ENCODE measurements around the gene SPINT3.

Gene SPINT3

GRCh38 chr20:45527294-45527693 is 11.9 kb upstream of the SPINT3 start:
- Histone ChIP-seq H3K9me3 (replicated peaks; ENCODE audit: low read length) (no peaks in the 10 kb centered on the region), H3K4me2 (ENCODE audit: low read length) (no peak overlapping the region), H3K4me3 (ENCODE audit: low read length) (no peak overlapping the region), H3K27me3 (ENCODE audit: control insufficient read depth, insufficient read depth, low read length) (peaks cover 27% of the 10 kb centered on the region), H3K36me3 (ENCODE audit: insufficient read depth, low read length) (no peaks in the 10 kb centered on the region), H3K9ac (ENCODE audit: low read depth, low read length) (no peak overlapping the region), H3K4me1 (ENCODE audit: control insufficient read depth, insufficient read depth, low read length) (no peaks in the 10 kb centered on the region)

GRCh38 chr20:45523821-45524220 is 8.4 kb upstream of the SPINT3 start:
- Histone ChIP-seq H3K9me3 (replicated peaks; ENCODE audit: low read length) (no peaks in the 10 kb centered on the region), H3K4me1 (ENCODE audit: control insufficient read depth, insufficient read depth, low read length) (no peaks in the 10 kb centered on the region), H3K4me3 (ENCODE audit: low read length) (no peak overlapping the region), H3K36me3 (ENCODE audit: insufficient read depth, low read length) (no peaks in the 10 kb centered on the region), H3K27me3 (ENCODE audit: control insufficient read depth, insufficient read depth, low read length) (peaks cover 36% of the 10 kb centered on the region), H3K4me2 (ENCODE audit: low read length) (no peak overlapping the region), H3K9ac (ENCODE audit: low read depth, low read length) (no peak overlapping the region)

DNA sequence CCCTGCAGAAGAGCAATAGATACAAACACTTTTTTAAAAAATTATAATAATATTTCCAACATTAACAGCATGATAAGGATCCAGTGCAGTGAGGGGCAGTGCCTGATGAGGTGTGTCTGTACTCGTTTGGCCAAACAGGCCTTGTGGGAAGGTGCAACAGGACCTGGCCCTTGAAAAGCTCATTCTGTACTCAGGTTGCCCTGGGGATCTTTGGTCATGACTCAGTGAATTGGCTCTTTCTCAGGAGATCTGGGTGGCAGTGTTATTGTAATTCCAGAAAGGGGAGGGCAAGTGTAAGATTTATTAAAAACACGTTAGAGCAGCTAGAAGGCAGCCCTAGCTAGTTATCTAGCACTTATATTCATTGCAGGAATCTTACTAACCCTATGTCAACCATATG is 2.9 kb upstream of the SPINT3 start:
- Histone ChIP-seq H3K4me1 (ENCODE audit: control insufficient read depth, insufficient read depth, low read length) (no peaks in the 10 kb centered on the region), H3K9ac (ENCODE audit: low read depth, low read length) (no peak overlapping the region), H3K27me3 (ENCODE audit: control insufficient read depth, insufficient read depth, low read length) (peaks cover 32% of the 10 kb centered on the region), H3K9me3 (replicated peaks; ENCODE audit: low read length) (no peaks in the 10 kb centered on the region), H3K4me2 (ENCODE audit: low read length) (no peak overlapping the region), H3K36me3 (ENCODE audit: insufficient read depth, low read length) (no peaks in the 10 kb centered on the region), H3K4me3 (ENCODE audit: low read length) (no peak overlapping the region)

DNA sequence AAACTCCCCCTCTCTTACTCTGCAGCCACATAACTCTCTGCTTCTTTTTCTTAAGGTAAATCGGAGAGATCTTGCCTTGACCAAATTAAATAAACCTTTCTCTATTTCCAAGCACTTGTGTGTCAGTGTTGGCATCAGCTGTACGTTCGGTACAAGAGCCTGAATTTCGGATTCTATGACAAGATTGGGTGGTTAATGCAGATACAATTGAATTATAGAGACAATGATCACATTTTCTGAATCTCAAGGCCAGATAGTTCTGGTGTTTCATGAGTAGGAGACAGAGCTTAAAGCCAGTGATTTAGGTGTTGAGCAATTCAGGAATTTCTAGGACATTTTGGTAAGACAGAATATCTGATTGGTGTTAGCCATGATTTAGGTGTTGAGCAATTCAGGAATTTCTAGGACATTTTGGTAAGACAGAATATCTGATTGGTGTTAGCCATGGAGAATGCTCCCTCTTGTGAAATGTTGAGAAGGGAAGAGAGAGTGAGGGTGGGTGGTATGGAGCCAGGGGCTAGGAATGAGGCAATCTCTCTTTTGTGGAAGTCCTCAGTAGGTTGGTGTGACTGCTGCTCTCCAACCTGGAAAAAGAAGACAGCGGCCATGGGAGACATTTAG is 5.1 kb downstream of the SPINT3 start:
- Histone ChIP-seq H3K27me3 (ENCODE audit: control insufficient read depth, insufficient read depth, low read length) (peaks cover 38% of the 10 kb centered on the region), H3K36me3 (ENCODE audit: insufficient read depth, low read length) (no peaks in the 10 kb centered on the region), H3K9ac (ENCODE audit: low read depth, low read length) (no peak overlapping the region), H3K4me2 (ENCODE audit: low read length) (no peak overlapping the region), H3K9me3 (replicated peaks; ENCODE audit: low read length) (no peaks in the 10 kb centered on the region), H3K4me1 (ENCODE audit: control insufficient read depth, insufficient read depth, low read length) (no peaks in the 10 kb centered on the region), H3K4me3 (ENCODE audit: low read length) (no peak overlapping the region)

- H3K4me2 ChIP-seq (ENCODE audit: low read length): no peak overlapping the region
- H3K9ac ChIP-seq (ENCODE audit: low read depth, low read length): no peak overlapping the region
- H3K4me1 ChIP-seq (ENCODE audit: control insufficient read depth, insufficient read depth, low read length): no peaks in the 10 kb centered on the region
- no peaks in the 10 kb centered on the region for H3K36me3 ChIP-seq (ENCODE audit: insufficient read depth, low read length)
- peaks cover 38% of the 10 kb centered on the region for H3K27me3 ChIP-seq (ENCODE audit: control insufficient read depth, insufficient read depth, low read length)
- H3K4me3 ChIP-seq (ENCODE audit: low read length): no peak overlapping the region
- H3K9me3 ChIP-seq (replicated peaks; ENCODE audit: low read length): no peaks in the 10 kb centered on the region
These were observed 6.3 kb downstream of the SPINT3 start for GRCh38 chr20:45509091-45509490.

DNA sequence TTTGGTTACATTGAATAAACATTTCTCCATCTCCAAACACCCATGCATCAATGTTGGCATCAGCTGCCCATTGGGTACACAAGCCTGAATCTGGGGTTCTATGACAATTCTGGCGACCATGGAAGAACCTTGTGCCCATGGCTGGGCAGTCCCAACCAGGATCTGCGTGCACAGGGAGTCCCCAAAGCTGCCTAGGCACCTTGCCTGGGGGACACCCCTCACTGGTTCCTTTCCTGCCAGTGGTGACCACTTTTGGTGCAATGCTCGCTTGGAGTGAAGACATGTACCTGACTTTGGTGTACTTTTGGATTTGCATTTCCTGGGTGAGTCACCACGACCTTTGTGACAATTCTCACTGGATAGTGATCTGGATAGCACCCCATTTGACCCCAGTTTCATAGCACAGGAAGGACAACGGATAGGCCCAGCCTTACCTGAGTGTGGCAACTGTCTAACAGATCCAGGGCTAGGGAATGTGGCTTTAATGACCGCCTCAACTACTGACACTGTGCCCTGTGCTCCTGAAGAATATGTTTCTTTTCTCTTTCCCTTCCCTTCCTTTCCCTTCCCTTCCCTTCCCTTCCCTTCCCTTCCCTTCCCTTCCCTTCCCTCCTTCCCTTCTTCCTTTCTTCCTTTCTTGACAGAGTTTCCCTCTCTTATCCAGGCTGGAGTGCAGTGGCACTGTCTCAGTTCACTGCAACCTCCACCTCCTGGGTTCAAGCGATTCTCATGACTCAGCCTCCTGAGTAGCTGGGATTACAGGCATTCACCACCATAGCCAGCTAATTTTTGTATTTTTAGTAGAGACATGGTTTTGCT is 7.1 kb downstream of the SPINT3 start:
- H3K9ac ChIP-seq (ENCODE audit: low read depth, low read length): no peak overlapping the region
- H3K9me3 ChIP-seq (replicated peaks; ENCODE audit: low read length): no peaks in the 10 kb centered on the region
- H3K36me3 ChIP-seq (ENCODE audit: insufficient read depth, low read length): no peaks in the 10 kb centered on the region
- H3K4me3 ChIP-seq (ENCODE audit: low read length): no peak overlapping the region
- H3K27me3 ChIP-seq (ENCODE audit: control insufficient read depth, insufficient read depth, low read length): peaks cover 32% of the 10 kb centered on the region
- no peak overlapping the region for H3K4me2 ChIP-seq (ENCODE audit: low read length)
- no peaks in the 10 kb centered on the region for H3K4me1 ChIP-seq (ENCODE audit: control insufficient read depth, insufficient read depth, low read length)

- H3K9ac ChIP-seq (ENCODE audit: low read depth, low read length): no peak overlapping the region
- no peak overlapping the region for H3K4me2 ChIP-seq (ENCODE audit: low read length)
- no peaks in the 10 kb centered on the region for H3K9me3 ChIP-seq (replicated peaks; ENCODE audit: low read length)
- H3K4me3 ChIP-seq (ENCODE audit: low read length): no peak overlapping the region
- no peaks in the 10 kb centered on the region for H3K4me1 ChIP-seq (ENCODE audit: control insufficient read depth, insufficient read depth, low read length)
- peaks cover 26% of the 10 kb centered on the region for H3K27me3 ChIP-seq (ENCODE audit: control insufficient read depth, insufficient read depth, low read length)
- no peaks in the 10 kb centered on the region for H3K36me3 ChIP-seq (ENCODE audit: insufficient read depth, low read length)
These were observed 8.2 kb downstream of the SPINT3 start for GRCh38 chr20:45507011-45507820.

DNA sequence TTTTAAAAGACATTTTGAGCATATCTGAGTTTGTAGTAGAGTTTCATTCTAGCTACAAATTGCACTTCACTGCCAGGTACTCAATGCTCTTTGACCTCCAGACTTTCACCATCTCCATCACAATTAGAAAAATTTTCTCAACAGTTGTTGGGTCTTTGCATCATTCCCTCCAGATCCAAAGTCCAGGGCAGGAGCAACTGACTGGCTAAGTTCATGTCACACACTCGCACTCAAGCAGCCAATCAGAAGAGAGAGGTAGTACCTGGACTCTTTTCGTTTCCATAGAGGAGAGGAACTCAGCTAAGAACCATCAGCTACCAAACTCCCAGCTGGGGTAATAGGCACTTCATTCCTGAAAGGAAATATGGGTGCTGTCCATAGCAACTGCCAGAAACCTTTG is 9.0 kb downstream of the SPINT3 start:
- no peak overlapping the region for H3K9ac ChIP-seq (ENCODE audit: low read depth, low read length)
- peaks cover 30% of the 10 kb centered on the region for H3K27me3 ChIP-seq (ENCODE audit: control insufficient read depth, insufficient read depth, low read length)
- no peaks in the 10 kb centered on the region for H3K36me3 ChIP-seq (ENCODE audit: insufficient read depth, low read length)
- H3K4me1 ChIP-seq (ENCODE audit: control insufficient read depth, insufficient read depth, low read length): no peaks in the 10 kb centered on the region
- no peaks in the 10 kb centered on the region for H3K9me3 ChIP-seq (replicated peaks; ENCODE audit: low read length)
- H3K4me2 ChIP-seq (ENCODE audit: low read length): no peak overlapping the region
- no peak overlapping the region for H3K4me3 ChIP-seq (ENCODE audit: low read length)

- no peak overlapping the region for H3K9ac ChIP-seq (ENCODE audit: low read depth, low read length)
- no peaks in the 10 kb centered on the region for H3K9me3 ChIP-seq (replicated peaks; ENCODE audit: low read length)
- no peak overlapping the region for H3K4me2 ChIP-seq (ENCODE audit: low read length)
- H3K27me3 ChIP-seq (ENCODE audit: control insufficient read depth, insufficient read depth, low read length): peaks cover 49% of the 10 kb centered on the region
- no peaks in the 10 kb centered on the region for H3K36me3 ChIP-seq (ENCODE audit: insufficient read depth, low read length)
- no peak overlapping the region for H3K4me3 ChIP-seq (ENCODE audit: low read length)
- H3K4me1 ChIP-seq (ENCODE audit: control insufficient read depth, insufficient read depth, low read length): no peaks in the 10 kb centered on the region
These were observed 12.0 kb downstream of the SPINT3 start for GRCh38 chr20:45503403-45503802.

GRCh38 chr20:45502561-45502960 is 12.9 kb downstream of the SPINT3 start:
- no peak overlapping the region for H3K9ac ChIP-seq (ENCODE audit: low read depth, low read length)
- H3K36me3 ChIP-seq (ENCODE audit: insufficient read depth, low read length): no peaks in the 10 kb centered on the region
- no peaks in the 10 kb centered on the region for H3K9me3 ChIP-seq (replicated peaks; ENCODE audit: low read length)
- no peaks in the 10 kb centered on the region for H3K4me1 ChIP-seq (ENCODE audit: control insufficient read depth, insufficient read depth, low read length)
- no peak overlapping the region for H3K4me3 ChIP-seq (ENCODE audit: low read length)
- H3K4me2 ChIP-seq (ENCODE audit: low read length): no peak overlapping the region
- H3K27me3 ChIP-seq (ENCODE audit: control insufficient read depth, insufficient read depth, low read length): peaks cover 51% of the 10 kb centered on the region

DNA sequence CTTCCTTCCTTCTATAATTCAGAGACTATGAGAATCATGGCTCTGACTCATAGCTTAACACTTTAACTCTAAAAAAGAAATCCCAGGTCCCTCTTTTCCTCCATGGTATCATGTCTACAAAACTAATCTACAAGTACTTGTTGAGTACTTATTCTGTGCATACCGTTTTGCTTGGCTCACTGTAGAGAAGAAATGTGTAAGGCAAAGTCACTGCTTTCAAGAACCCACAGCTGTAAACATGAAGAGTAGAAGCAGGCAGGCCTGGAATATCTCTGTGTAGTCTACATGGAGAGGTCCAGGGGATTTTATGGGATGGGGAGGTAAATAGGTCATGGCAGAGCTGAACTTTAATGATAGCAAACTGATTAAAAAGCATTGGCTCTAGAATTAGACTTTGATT is 13.8 kb downstream of the SPINT3 start:
- no peaks in the 10 kb centered on the region for H3K9me3 ChIP-seq (replicated peaks; ENCODE audit: low read length)
- no peak overlapping the region for H3K9ac ChIP-seq (ENCODE audit: low read depth, low read length)
- H3K4me2 ChIP-seq (ENCODE audit: low read length): no peak overlapping the region
- no peaks in the 10 kb centered on the region for H3K36me3 ChIP-seq (ENCODE audit: insufficient read depth, low read length)
- H3K4me1 ChIP-seq (ENCODE audit: control insufficient read depth, insufficient read depth, low read length): no peaks in the 10 kb centered on the region
- peaks cover 48% of the 10 kb centered on the region for H3K27me3 ChIP-seq (ENCODE audit: control insufficient read depth, insufficient read depth, low read length)
- H3K4me3 ChIP-seq (ENCODE audit: low read length): no peak overlapping the region

Measured in skeletal muscle satellite cell (primary cell).